Trophoblast cell (in vitro differentiated cells and primary cell): ENCODE measurements around the gene KIF17. TPM values are rescaled to one million over a fixed set of nuclear protein-coding genes. Genes with fewer than 3 reads are reported as not detected.

Source experiments
- DNase-seq, 2 donors: peaks; one replicate each; pipeline ENCODE4 v3.0.0-alpha.2; 2016
- H2AFZ ChIP-seq: 2 replicates; pipeline ENCODE4 v1.6.1; 2013; ENCODE audit warnings: low read length, moderate library complexity, mild to moderate bottlenecking; ENCODE audit not compliant: insufficient read depth, poor library complexity
- H2AK5ac ChIP-seq: 2 replicates; pipeline ENCODE4 v1.6.1; 2013; ENCODE audit warnings: mild to moderate bottlenecking, low read length
- H2BK120ac ChIP-seq: 2 replicates; pipeline ENCODE4 v1.6.1; 2013; ENCODE audit warnings: low read length, mild to moderate bottlenecking, moderate library complexity; ENCODE audit not compliant: insufficient read depth, poor library complexity
- H2BK12ac ChIP-seq: 2 replicates; pipeline ENCODE4 v1.6.1; 2013; ENCODE audit warnings: mild to moderate bottlenecking, low read length, moderate library complexity
- H2BK5ac ChIP-seq: 2 replicates; pipeline ENCODE4 v1.6.1; 2013; ENCODE audit warnings: low read length, low read depth, moderate library complexity, mild to moderate bottlenecking; ENCODE audit not compliant: poor library complexity
- H3K14ac ChIP-seq: 2 replicates; pipeline ENCODE4 v1.6.1; 2013; ENCODE audit warnings: mild to moderate bottlenecking, low read length
- H3K18ac ChIP-seq: 2 replicates; pipeline ENCODE4 v1.6.1; 2013; ENCODE audit warnings: mild to moderate bottlenecking, low read length
- H3K23ac ChIP-seq: 2 replicates; pipeline ENCODE4 v1.6.1; 2013; ENCODE audit warnings: low read length
- H3K27ac ChIP-seq: 2 replicates; pipeline ENCODE4 v1.5.1; 2013; ENCODE audit warnings: low read depth, mild to moderate bottlenecking, inconsistent platforms, low read length, moderate library complexity
- H3K27me3 ChIP-seq: 2 replicates; pipeline ENCODE4 v1.6.1; 2013; ENCODE audit warnings: inconsistent platforms, mild to moderate bottlenecking, low read length, moderate library complexity; ENCODE audit not compliant: insufficient read depth
- H3K36me3 ChIP-seq, 2 experiments: 1 replicate in 1 of 2; 2 replicates in 1 of 2; pipeline ENCODE4 v1.6.1; 2013; ENCODE audit warnings: low read length in 2 of 2, mild to moderate bottlenecking in 2 of 2, moderate library complexity in 1 of 2; ENCODE audit not compliant: insufficient read depth in 2 of 2, control insufficient read depth in 1 of 2
- H3K4ac ChIP-seq: 2 replicates; pipeline ENCODE4 v1.6.1; 2013; ENCODE audit warnings: low read depth, mild to moderate bottlenecking, low read length, moderate library complexity
- H3K4me1 ChIP-seq, 2 experiments: 1 replicate in 1 of 2; 2 replicates in 1 of 2; pipeline ENCODE4 v1.6.1; 2013; ENCODE audit warnings: low read length in 2 of 2, mild to moderate bottlenecking in 2 of 2, moderate library complexity in 1 of 2; ENCODE audit not compliant: insufficient read depth in 2 of 2, control insufficient read depth in 1 of 2
- H3K4me2 ChIP-seq: 2 replicates; pipeline ENCODE4 v1.6.1; 2013; ENCODE audit warnings: inconsistent platforms, mild to moderate bottlenecking, low read length, moderate library complexity
- H3K4me3 ChIP-seq: 2 replicates; pipeline ENCODE4 v1.5.1; 2013; ENCODE audit warnings: mild to moderate bottlenecking, low read depth, low read length, inconsistent platforms
- H3K79me1 ChIP-seq: one replicate; pipeline ENCODE4 v1.6.1; 2013; ENCODE audit warnings: low read length
- H3K79me2 ChIP-seq: 2 replicates; pipeline ENCODE4 v1.6.1; 2013; ENCODE audit warnings: low read length, mild to moderate bottlenecking; ENCODE audit not compliant: control insufficient read depth, insufficient read depth, poor library complexity
- H3K9ac ChIP-seq: 2 replicates; pipeline ENCODE4 v1.6.1; 2013; ENCODE audit warnings: mild to moderate bottlenecking, low read length
- H3K9me3 ChIP-seq: 2 replicates; pipeline ENCODE4 v1.6.1; 2013; ENCODE audit warnings: low read depth, mild to moderate bottlenecking, control low read depth, inconsistent platforms, low read length; ENCODE audit not compliant: insufficient read depth
- H4K12ac ChIP-seq: 2 replicates; pipeline ENCODE4 v1.6.1; 2013; ENCODE audit warnings: low read depth, mild to moderate bottlenecking, low read length, moderate library complexity
- H4K8ac ChIP-seq: 2 replicates; pipeline ENCODE4 v1.6.1; 2013; ENCODE audit warnings: low read depth, mild to moderate bottlenecking, low read length, moderate library complexity
- H4K91ac ChIP-seq: one replicate; pipeline ENCODE4 v1.6.1; 2013; ENCODE audit warnings: low read depth, mild to moderate bottlenecking, low read length, moderate library complexity
- WGBS: extraction: QIAGEN DNeasy Blood & Tissue Kit; methylation state at CpG from one replicate; pipeline ENCODE4 v1.1.7; 2013; ENCODE audit warnings: missing lambda C conversion rate; ENCODE audit not compliant: insufficient read length, insufficient coverage; ENCODE audit errors: extremely low coverage; 5-methylcytosine and 5-hydroxymethylcytosine counted together
- polyA plus RNA-seq: library from polyadenylated mRNA; stranded (reverse); fragments of 200-250 nt; gene quantifications from 2 replicates; pipeline ENCODE4 v1.2.3, GENCODE V29; 2013

Gene KIF17
- 1.4 TPM in 2 replicates for polyA plus RNA-seq

DNA sequence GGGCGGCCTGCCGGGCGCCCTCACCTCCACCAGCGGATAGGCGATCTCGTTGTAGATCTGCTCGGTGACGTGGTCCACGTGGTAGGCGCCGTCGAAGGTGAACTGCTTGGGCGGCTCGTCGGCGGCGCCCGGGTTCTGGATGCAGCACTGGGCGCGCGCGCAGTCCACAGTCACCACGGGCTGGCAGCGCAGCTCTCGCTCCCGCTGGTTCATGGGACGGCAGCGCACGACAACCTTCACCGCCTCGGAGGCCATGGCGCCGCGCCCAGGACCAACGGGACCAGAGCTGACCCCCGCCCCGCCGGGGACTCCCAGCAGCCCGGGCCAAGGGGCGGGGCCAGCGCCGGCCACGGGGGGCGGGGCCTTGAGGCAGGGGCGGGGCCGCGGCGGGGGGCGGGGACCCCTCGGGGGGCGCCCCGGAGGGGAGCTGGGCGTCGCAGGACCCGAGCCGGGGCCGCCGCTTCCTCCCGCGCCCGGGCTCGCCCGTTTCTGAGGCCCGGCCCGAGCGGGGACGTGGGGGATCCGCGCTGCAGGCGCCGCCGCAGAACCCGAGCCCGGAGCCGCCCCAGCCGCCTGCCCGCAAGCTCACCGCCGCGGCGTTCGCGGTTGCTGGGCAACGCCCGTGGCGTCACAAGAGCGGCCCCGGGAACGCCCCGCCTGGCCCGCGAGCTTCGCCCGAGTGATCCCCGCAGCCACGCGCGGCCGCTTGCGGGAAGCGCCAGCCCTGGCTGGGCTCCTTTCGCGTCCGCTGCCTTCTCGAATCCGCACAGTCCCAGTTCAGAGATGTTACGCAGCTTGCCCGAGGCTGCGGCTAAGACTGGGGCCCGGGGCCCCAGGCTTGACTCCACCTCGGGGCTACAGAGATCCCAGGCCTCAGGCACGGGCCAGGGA, at the start of gene KIF17:
Gene KIF17 (minus strand): TSS at position 556 of the 891 bp plus-strand sequence. CDS start 301 bp downstream, at position 255.
- Histone ChIP-seq H3K4me2 (peak within 1 kb of the TSS; percentile 73), H3K9ac (no peak within 1 kb of the TSS), H3K4me3 (peak within 1 kb of the TSS; percentile 68), H3K27me3 (peaks cover 5% of the 10 kb centered on the region), H2AK5ac (no peak within 1 kb of the TSS), H2BK5ac (no peak within 1 kb of the TSS), H3K23ac (no peak within 1 kb of the TSS), H3K18ac (peak within 1 kb of the TSS; percentile 33), H3K4me1 (peaks cover 4 to 9% of the 10 kb centered on the region in 2 experiments), H3K4ac (no peak within 1 kb of the TSS), H3K79me2 (peaks cover 2% of the 10 kb centered on the region), H2BK120ac (peak within 1 kb of the TSS; percentile 18), H3K14ac (peak within 1 kb of the TSS; percentile 7), H2BK12ac (no peak within 1 kb of the TSS), H4K8ac (peak within 1 kb of the TSS; percentile 50), H2AFZ (peak within 1 kb of the TSS; percentile 66), H3K9me3 (no peaks in the 10 kb centered on the region), H3K36me3 (no peaks in the 10 kb centered on the region), H4K91ac (peak within 1 kb of the TSS; percentile 45), H3K79me1 (peaks cover 8% of the 10 kb centered on the region), H4K12ac (peak within 1 kb of the TSS; percentile 46), H3K27ac (no peak within 1 kb of the TSS)
- DNase-seq = peak; percentile 42 to 68
- WGBS = no CpG with 5 or more reads among the region's 112 CpGs

DNA sequence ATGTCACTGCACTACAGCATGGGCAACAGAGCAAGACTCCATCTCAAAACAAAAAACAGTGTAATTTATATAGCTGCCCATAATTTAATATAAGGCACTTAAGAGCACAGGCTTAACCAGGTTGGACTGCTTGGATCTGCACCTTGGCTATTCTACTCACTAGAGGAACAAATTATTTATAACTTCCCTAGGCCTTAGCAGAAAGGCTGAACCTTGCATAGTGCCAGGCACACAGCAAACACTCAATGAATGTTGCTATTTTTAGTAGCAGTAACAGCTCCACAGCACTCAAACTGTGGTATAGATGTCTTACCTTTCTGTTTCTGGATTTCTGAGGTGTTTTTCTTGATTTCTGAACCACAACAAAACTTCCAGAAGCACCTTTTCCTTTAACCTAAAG, 49.5 kb upstream of the KIF17 start:
- no peaks in the 10 kb centered on the region for H3K4me1 ChIP-seq
- no peaks in the 10 kb centered on the region for H3K27me3 ChIP-seq
- H3K9ac ChIP-seq = no peak overlapping the region
- no peak overlapping the region for H3K27ac ChIP-seq
- H3K36me3 ChIP-seq = peaks cover 40 to 54% of the 10 kb centered on the region in 2 experiments
- no peak overlapping the region for H4K8ac ChIP-seq
- no peaks in the 10 kb centered on the region for H3K79me1 ChIP-seq
- no peak overlapping the region for H3K4me2 ChIP-seq
- H3K4ac ChIP-seq = no peak overlapping the region
- no peak overlapping the region for H2AK5ac ChIP-seq
- no peaks in the 10 kb centered on the region for H3K79me2 ChIP-seq
- no peak overlapping the region for H4K12ac ChIP-seq
- H3K9me3 ChIP-seq = no peaks in the 10 kb centered on the region
- H2BK120ac ChIP-seq = no peak overlapping the region
- DNase-seq = no peak
- H4K91ac ChIP-seq = no peak overlapping the region
- no peak overlapping the region for H3K18ac ChIP-seq
- no peak overlapping the region for H2AFZ ChIP-seq
- no peak overlapping the region for H3K23ac ChIP-seq
- no peak overlapping the region for H3K14ac ChIP-seq
- H2BK5ac ChIP-seq = no peak overlapping the region
- no peak overlapping the region for H3K4me3 ChIP-seq
- no peak overlapping the region for H2BK12ac ChIP-seq

DNA sequence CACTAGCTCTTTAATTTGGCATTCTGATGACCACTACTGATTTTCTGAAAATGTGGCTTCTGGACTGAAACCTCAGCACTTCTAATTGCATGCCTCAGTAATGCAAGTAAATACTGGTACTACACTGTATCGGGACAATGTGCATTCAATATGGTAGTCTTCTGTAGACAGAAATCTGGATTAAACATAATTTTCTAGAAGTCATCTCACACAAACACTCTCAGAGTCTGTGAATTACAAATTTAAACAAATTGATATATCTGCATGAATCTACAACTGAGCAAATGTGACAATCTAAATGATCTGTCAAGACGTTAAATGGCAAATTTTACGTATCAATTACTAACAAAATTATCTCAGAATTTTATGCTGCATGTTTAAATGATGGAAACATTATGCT, 45.6 kb upstream of the KIF17 start:
- Histone ChIP-seq H2BK120ac (no peak overlapping the region), H3K4me3 (no peak overlapping the region), H4K91ac (no peak overlapping the region), H3K9ac (no peak overlapping the region), H3K4ac (no peak overlapping the region), H3K23ac (no peak overlapping the region), H2BK5ac (no peak overlapping the region), H4K12ac (no peak overlapping the region), H3K14ac (no peak overlapping the region), H3K4me1 (no peaks in the 10 kb centered on the region), H2BK12ac (no peak overlapping the region), H2AK5ac (no peak overlapping the region), H3K79me2 (no peaks in the 10 kb centered on the region), H3K27ac (no peak overlapping the region), H3K9me3 (no peaks in the 10 kb centered on the region), H3K79me1 (no peaks in the 10 kb centered on the region), H3K4me2 (no peak overlapping the region), H3K18ac (no peak overlapping the region), H3K27me3 (no peaks in the 10 kb centered on the region), H2AFZ (no peak overlapping the region), H4K8ac (no peak overlapping the region), H3K36me3 (peaks cover 50 to 62% of the 10 kb centered on the region in 2 experiments)
- WGBS = no CpG with 5 or more reads among the region's 3 CpGs
- no peak for DNase-seq

DNA sequence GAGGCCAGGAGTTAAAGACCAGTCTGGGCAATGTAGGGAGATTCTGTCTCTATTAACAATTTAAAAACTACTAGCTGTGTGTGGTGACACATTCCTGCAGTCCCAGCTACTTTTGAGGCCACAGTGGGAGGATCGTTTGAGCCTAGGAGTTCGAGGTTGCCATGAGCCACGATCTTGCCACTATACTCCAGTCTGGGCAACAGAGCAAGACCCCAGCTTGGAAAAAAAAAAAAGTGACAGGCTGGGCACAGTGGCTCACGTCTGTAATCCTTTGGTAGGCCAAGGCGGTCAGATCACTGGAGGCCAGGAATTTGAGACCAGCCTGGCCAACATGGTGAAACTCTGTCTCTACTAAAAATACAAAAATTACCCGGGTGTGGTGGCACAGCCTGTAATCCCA, 42.5 kb upstream of the KIF17 start:
- no peaks in the 10 kb centered on the region for H3K4me1 ChIP-seq
- H2AK5ac ChIP-seq = no peak overlapping the region
- H3K23ac ChIP-seq = no peak overlapping the region
- no peak overlapping the region for H3K4me2 ChIP-seq
- H4K91ac ChIP-seq = no peak overlapping the region
- H3K18ac ChIP-seq = no peak overlapping the region
- DNase-seq = no peak
- H3K4ac ChIP-seq = no peak overlapping the region
- no peak overlapping the region for H2BK12ac ChIP-seq
- peak overlapping the region; percentile 52 for H3K9ac ChIP-seq
- H3K36me3 ChIP-seq = peaks cover 53 to 59% of the 10 kb centered on the region in 2 experiments
- H2BK120ac ChIP-seq = no peak overlapping the region
- H4K8ac ChIP-seq = no peak overlapping the region
- H2BK5ac ChIP-seq = no peak overlapping the region
- WGBS = no CpG with 5 or more reads among the region's 6 CpGs
- H3K27ac ChIP-seq = no peak overlapping the region
- H4K12ac ChIP-seq = no peak overlapping the region
- no peak overlapping the region for H3K14ac ChIP-seq
- H3K79me2 ChIP-seq = no peaks in the 10 kb centered on the region
- H3K9me3 ChIP-seq = no peaks in the 10 kb centered on the region
- no peaks in the 10 kb centered on the region for H3K79me1 ChIP-seq
- H3K27me3 ChIP-seq = no peaks in the 10 kb centered on the region
- no peak overlapping the region for H3K4me3 ChIP-seq
- H2AFZ ChIP-seq = no peak overlapping the region
